HG03175 (cell line): ENCODE measurements around the gene KDM5C.

Experiments
- ATAC-seq: cut with Tn5 transposase; IDR thresholded peaks from one replicate; pipeline ENCODE4 v1.9.1; 2021; ENCODE audit warnings: mild to moderate bottlenecking, moderate library complexity; ENCODE audit not compliant: unreplicated experiment

The KDM5C gene

GRCh38 chrX:53251307-53251706 is 26.3 kb upstream of the KDM5C start:
- ATAC-seq = no peak

GRCh38 chrX:53250556-53250955 is 25.5 kb upstream of the KDM5C start:
- no peak for ATAC-seq

GRCh38 chrX:53249408-53250042 is 24.5 kb upstream of the KDM5C start:
- no peak for ATAC-seq

GRCh38 chrX:53247928-53248327 is 22.9 kb upstream of the KDM5C start:
- no peak for ATAC-seq

GRCh38 chrX:53246231-53246630 is 21.2 kb upstream of the KDM5C start:
- ATAC-seq = no peak

GRCh38 chrX:53244610-53245009 is 19.6 kb upstream of the KDM5C start:
- no peak for ATAC-seq

GRCh38 chrX:53242310-53242709 is 17.3 kb upstream of the KDM5C start:
- ATAC-seq = no peak

- ATAC-seq = no peak
Measured at GRCh38 chrX:53241558-53241957, 16.6 kb upstream of the KDM5C start.

- no peak for ATAC-seq
Measured at GRCh38 chrX:53239474-53239873, 14.5 kb upstream of the KDM5C start.

- no peak for ATAC-seq
Measured at GRCh38 chrX:53237056-53237455, 12.0 kb upstream of the KDM5C start.

- no peak for ATAC-seq
Measured at GRCh38 chrX:53236025-53236679, 11.1 kb upstream of the KDM5C start.

- ATAC-seq = no peak
Measured at GRCh38 chrX:53235566-53235965, 10.6 kb upstream of the KDM5C start.

- no peak for ATAC-seq
Measured at GRCh38 chrX:53234484-53234883, 9.5 kb upstream of the KDM5C start.

GRCh38 chrX:53233536-53233935 is 8.5 kb upstream of the KDM5C start:
- ATAC-seq = no peak

GRCh38 chrX:53230116-53230515 is 5.1 kb upstream of the KDM5C start:
- no peak for ATAC-seq

GRCh38 chrX:53227224-53227765 is 2.3 kb upstream of the KDM5C start:
- no peak for ATAC-seq

- ATAC-seq = peak; percentile 5
Measured at GRCh38 chrX:53223955-53224859, 800 bp downstream of the KDM5C start.

- no peak for ATAC-seq
Measured at GRCh38 chrX:53223068-53223693, 1.8 kb downstream of the KDM5C start.

GRCh38 chrX:53211391-53211978 is 13.5 kb downstream of the KDM5C start:
- no peak for ATAC-seq

- no peak for ATAC-seq
Measured at GRCh38 chrX:53196678-53197077, 28.3 kb downstream of the KDM5C start.

GRCh38 chrX:53195401-53195800 is 29.6 kb downstream of the KDM5C start:
- ATAC-seq = no peak
